Mononuclear cell (primary cell): ENCODE results near the gene RHBDL3. TPM values are rescaled to one million over a fixed set of nuclear protein-coding genes. Genes with fewer than 3 reads are reported as not detected.
"Not testable (repeated sequence)": the region's sequence is repeated elsewhere in the genome, so short reads cannot be mapped to it uniquely, and the experiment has no call there.

Source experiments
- H3K27me3 ChIP-seq: 2 replicates; pipeline ENCODE4 v1.6.0; 2011; ENCODE audit warnings: low read length, control low read depth; ENCODE audit not compliant: insufficient read depth
- H3K4me1 ChIP-seq: 2 replicates; pipeline ENCODE4 v1.5.1; 2011; ENCODE audit warnings: mild to moderate bottlenecking, low read length, control low read depth; ENCODE audit not compliant: insufficient read depth
- H3K4me3 ChIP-seq: 2 replicates; pipeline ENCODE4 v1.5.1; 2011; ENCODE audit warnings: mild to moderate bottlenecking, low read length, moderate library complexity
- H3K9me3 ChIP-seq: 2 replicates; pipeline ENCODE4 v1.5.1; 2011; ENCODE audit warnings: low read depth, mild to moderate bottlenecking, control low read depth, low read length
- total RNA-seq: library from RNA; depleted of rRNA; stranded (reverse); fragments of >200 nt; gene quantifications from one replicate; pipeline ENCODE4 v1.2.3, GENCODE V29; 2012

The RHBDL3 gene
- total RNA-seq, 1 donor: 0.73 TPM

GRCh38 chr17:32345951-32346600 lies 80.4 kb downstream of the RHBDL3 start:
- H3K9me3 ChIP-seq: no peaks in the 10 kb centered on the region

GRCh38 chr17:32348483-32348800 lies 82.8 kb downstream of the RHBDL3 start:
- no peak overlapping the region for H3K4me3 ChIP-seq
- H3K27me3 ChIP-seq: no peaks in the 10 kb centered on the region
- no peaks in the 10 kb centered on the region for H3K9me3 ChIP-seq
- H3K4me1 ChIP-seq: peaks cover 25% of the 10 kb centered on the region

More at GRCh38 chr17:32345951-32346600, 80.4 kb downstream of the RHBDL3 start:
- H3K4me1 ChIP-seq: peaks cover 24% of the 10 kb centered on the region
- H3K4me3 ChIP-seq: no peak overlapping the region
- H3K27me3 ChIP-seq: no peaks in the 10 kb centered on the region

- H3K4me3 ChIP-seq: peak overlapping the region; percentile 100
- peaks cover 33% of the 10 kb centered on the region for H3K4me1 ChIP-seq
- H3K27me3 ChIP-seq: no peaks in the 10 kb centered on the region
- no peaks in the 10 kb centered on the region for H3K9me3 ChIP-seq
These were observed 83.8 kb downstream of the RHBDL3 start for GRCh38 chr17:32349503-32349853.

GRCh38 chr17:32349854-32350665 lies 84.4 kb downstream of the RHBDL3 start, which contains the start of gene ZNF207:
Gene ZNF207, plus strand, starts transcription at chr17:32350157. Its CDS starts 129 bp downstream, at chr17:32350286.
- Histone ChIP-seq H3K27me3 (no peaks in the 10 kb centered on the region), H3K4me1 (peaks cover 39% of the 10 kb centered on the region), H3K4me3 (peak within 1 kb of the TSS; percentile 100), H3K9me3 (no peaks in the 10 kb centered on the region)

DNA sequence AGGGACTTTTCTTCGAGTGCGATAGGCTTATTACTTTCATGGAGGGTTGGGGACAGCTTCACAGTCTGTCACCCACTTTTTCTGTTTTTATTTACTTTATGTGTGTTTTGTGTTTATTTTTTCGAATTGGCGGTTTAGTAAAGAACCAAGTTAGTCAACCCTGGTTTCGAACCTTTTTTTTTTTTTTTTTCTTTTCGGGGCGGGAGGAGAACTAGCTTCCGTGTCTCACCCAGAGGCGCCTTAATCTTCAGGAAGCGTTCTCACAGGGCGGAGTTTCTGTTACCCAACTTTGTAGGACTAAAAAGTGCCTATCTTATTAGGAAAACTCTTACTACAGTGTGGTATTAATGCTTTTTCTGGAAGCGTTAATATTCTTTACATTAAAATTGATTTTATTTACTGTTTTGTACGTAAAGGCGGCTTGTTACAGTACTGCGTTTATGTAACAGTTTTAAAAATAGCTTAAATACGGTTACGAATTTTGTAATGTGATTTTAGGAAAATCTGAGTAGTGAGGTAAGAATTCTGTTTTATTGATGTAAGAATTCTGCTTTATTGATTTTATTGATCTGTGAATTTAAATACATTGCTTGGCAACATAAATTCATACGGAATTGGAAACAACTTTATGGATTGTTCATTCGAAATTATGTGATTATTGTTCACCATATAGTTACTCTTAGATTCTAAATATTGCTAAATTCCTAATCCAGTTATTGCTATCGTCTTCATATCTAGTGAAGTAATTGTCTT lies 85.2 kb downstream of the RHBDL3 start:
- H3K4me3 ChIP-seq: peak overlapping the region; percentile 100
- H3K4me1 ChIP-seq: peaks cover 47% of the 10 kb centered on the region
- no peaks in the 10 kb centered on the region for H3K9me3 ChIP-seq
- no peaks in the 10 kb centered on the region for H3K27me3 ChIP-seq

GRCh38 chr17:32352734-32353133 lies 87.1 kb downstream of the RHBDL3 start:
- not testable (repeated sequence) for H3K27me3 ChIP-seq, H3K9me3 ChIP-seq, H3K4me3 ChIP-seq
- H3K4me1 ChIP-seq: peaks cover 53% of the 10 kb centered on the region

GRCh38 chr17:32355649-32356377 lies 90.2 kb downstream of the RHBDL3 start:
- Histone ChIP-seq H3K27me3 (no peaks in the 10 kb centered on the region), H3K4me1 (peaks cover 46% of the 10 kb centered on the region), H3K9me3 (no peaks in the 10 kb centered on the region), H3K4me3 (no peak overlapping the region)

- Histone ChIP-seq H3K4me3 (no peak overlapping the region), H3K4me1 (peaks cover 46% of the 10 kb centered on the region), H3K27me3 (no peaks in the 10 kb centered on the region), H3K9me3 (no peaks in the 10 kb centered on the region)
These were observed 90.7 kb downstream of the RHBDL3 start for GRCh38 chr17:32356378-32356743.

DNA sequence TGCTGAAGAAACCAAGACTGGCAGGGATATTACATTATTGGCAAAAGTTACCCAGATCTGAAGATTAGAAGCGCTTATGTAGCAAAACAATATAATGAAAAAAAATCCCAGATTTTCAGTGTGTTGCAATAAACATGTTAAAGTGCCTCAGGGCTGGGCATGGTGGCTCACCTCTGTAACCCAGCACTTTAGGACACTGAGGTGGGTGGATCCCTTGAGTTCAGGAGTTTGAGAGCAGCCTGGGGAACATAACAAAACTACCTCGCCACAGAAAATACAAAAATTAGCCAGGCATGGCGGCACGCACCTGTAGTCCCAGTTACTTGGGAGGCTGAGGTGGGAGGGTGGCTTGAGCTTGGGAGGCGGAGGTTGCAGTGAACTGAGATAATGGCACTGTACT lies 91.1 kb downstream of the RHBDL3 start:
- no peaks in the 10 kb centered on the region for H3K9me3 ChIP-seq
- H3K4me3 ChIP-seq: no peak overlapping the region
- peaks cover 44% of the 10 kb centered on the region for H3K4me1 ChIP-seq
- no peaks in the 10 kb centered on the region for H3K27me3 ChIP-seq

DNA sequence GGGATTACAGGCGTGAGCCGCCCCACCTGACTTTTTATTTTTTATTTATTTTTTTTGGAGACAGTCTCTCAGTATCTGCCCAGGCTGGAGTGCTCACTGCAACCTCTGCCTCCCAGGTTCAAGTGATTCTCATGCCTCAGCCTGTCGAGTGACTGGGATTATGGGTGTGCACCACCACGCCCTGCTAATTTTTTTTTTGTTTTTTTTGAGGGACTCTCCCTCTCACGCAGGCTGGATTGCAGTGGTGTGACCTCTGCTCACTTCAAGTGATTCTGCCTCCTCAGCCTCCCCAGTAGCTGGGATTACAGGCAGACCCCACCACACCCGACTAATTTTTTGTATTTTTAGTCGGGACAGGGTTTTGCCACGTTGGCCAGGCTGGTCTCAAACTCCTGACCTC lies 92.0 kb downstream of the RHBDL3 start:
- peaks cover 37% of the 10 kb centered on the region for H3K4me1 ChIP-seq
- H3K27me3 ChIP-seq: no peaks in the 10 kb centered on the region
- no peaks in the 10 kb centered on the region for H3K9me3 ChIP-seq
- no peak overlapping the region for H3K4me3 ChIP-seq

- Histone ChIP-seq H3K27me3 (no peaks in the 10 kb centered on the region), H3K9me3 (no peaks in the 10 kb centered on the region), H3K4me1 (peaks cover 5% of the 10 kb centered on the region), H3K4me3 (no peak overlapping the region)
These were observed 95.6 kb downstream of the RHBDL3 start for GRCh38 chr17:32361270-32361669.

- H3K9me3 ChIP-seq: no peaks in the 10 kb centered on the region
- H3K4me1 ChIP-seq: no peaks in the 10 kb centered on the region
These were observed 104.8 kb downstream of the RHBDL3 start for GRCh38 chr17:32370426-32370825.

More at GRCh38 chr17:32370426-32370825, 104.8 kb downstream of the RHBDL3 start:
- H3K27me3 ChIP-seq: no peaks in the 10 kb centered on the region
- no peak overlapping the region for H3K4me3 ChIP-seq
